IMR-90 (cell line): ENCODE results near the gene ANKRD33B. TPM values are rescaled to one million over a fixed set of nuclear protein-coding genes. Genes with fewer than 3 reads are reported as not detected.

ENCODE experiments used
- ATAC-seq: fragments of 200-7000 bp; cut with Tn5 transposase; 2 replicates; pipeline ENCODE4 v1.9.1; 2020; ENCODE audit warnings: low read depth, mild to moderate bottlenecking, moderate library complexity
- BruUV-seq: library from RNA; stranded (reverse); fragments of 400-500 nt; replicated peaks from 2 replicates; lab custom pipeline; 2021; lab: Mats Ljungman, UMichigan
- CTCF ChIA-PET: fragments of 300-600 bp; formaldehyde crosslinking; extraction: SDS; loops from one replicate; lab custom pipeline; 2021; ENCODE audit warnings: antibody characterized with exemption; lab: Yijun Ruan, JAX
- POLR2A ChIA-PET: fragments of 300-600 bp; sonication (Branson Sonifier 250); formaldehyde crosslinking; loops from one replicate; lab custom pipeline; 2022; ENCODE audit warnings: antibody characterized with exemption; ENCODE audit not compliant: unreplicated experiment; lab: Charles Lee
- DNase-seq: peaks from one replicate; pipeline ENCODE4 v3.0.0; 2013
- H2AFZ ChIP-seq: replicated peaks from 2 replicates; pipeline ENCODE3; 2013; ENCODE audit warnings: low read length, mild to moderate bottlenecking; ENCODE audit not compliant: poor library complexity
- H2AK5ac ChIP-seq: 2 replicates; pipeline ENCODE4 v1.6.1; 2013; ENCODE audit warnings: low read depth, low read length, inconsistent platforms
- H2AK9ac ChIP-seq: replicated peaks from 2 replicates; pipeline ENCODE3; 2013; ENCODE audit warnings: mild to moderate bottlenecking, low read depth, low read length, moderate library complexity; ENCODE audit not compliant: poor library complexity
- H2BK120ac ChIP-seq: 2 replicates; pipeline ENCODE4 v1.6.1; 2013; ENCODE audit warnings: low read depth, low read length, inconsistent platforms
- H2BK15ac ChIP-seq: 3 replicates; pipeline ENCODE4 v1.6.1; 2013; ENCODE audit warnings: low read depth, low read length, inconsistent platforms
- H2BK20ac ChIP-seq: 2 replicates; pipeline ENCODE4 v1.6.1; 2013; ENCODE audit warnings: low read depth, mild to moderate bottlenecking, inconsistent platforms, low read length, moderate library complexity
- H2BK5ac ChIP-seq: 2 replicates; pipeline ENCODE4 v1.6.1; 2013; ENCODE audit warnings: mild to moderate bottlenecking, low read depth, low read length, inconsistent platforms; ENCODE audit not compliant: poor library complexity, severe bottlenecking
- H3K14ac ChIP-seq: replicated peaks from 2 replicates; pipeline ENCODE4 v1.6.1; 2013; ENCODE audit warnings: low read depth, low read length, inconsistent platforms
- H3K18ac ChIP-seq: 2 replicates; pipeline ENCODE4 v1.6.1; 2013; ENCODE audit warnings: low read depth, low read length, control low read depth
- H3K23ac ChIP-seq: 2 replicates; pipeline ENCODE4 v1.6.1; 2013; ENCODE audit warnings: low read depth, low read length, inconsistent platforms
- H3K27ac ChIP-seq: 2 replicates; pipeline ENCODE4 v1.5.1; 2013; ENCODE audit warnings: mild to moderate bottlenecking, control low read depth, low read length; ENCODE audit not compliant: insufficient read depth
- H3K27me3 ChIP-seq: 2 replicates; pipeline ENCODE4 v1.6.1; 2013; ENCODE audit warnings: low read length; ENCODE audit not compliant: control insufficient read depth, insufficient read depth
- H3K36me3 ChIP-seq: 2 replicates; pipeline ENCODE4 v1.6.1; 2013; ENCODE audit warnings: low read length, mixed read lengths; ENCODE audit not compliant: control insufficient read depth, insufficient read depth
- H3K4ac ChIP-seq: 2 replicates; pipeline ENCODE4 v1.6.1; 2013; ENCODE audit warnings: low read depth, low read length, inconsistent platforms
- H3K4me1 ChIP-seq: 2 replicates; pipeline ENCODE4 v1.6.1; 2013; ENCODE audit warnings: low read length, mixed read lengths; ENCODE audit not compliant: control insufficient read depth, insufficient read depth
- H3K4me2 ChIP-seq: 2 replicates; pipeline ENCODE4 v1.6.1; 2013; ENCODE audit warnings: low read depth, mild to moderate bottlenecking, control low read depth, low read length, moderate library complexity
- H3K4me3 ChIP-seq: 2 replicates; pipeline ENCODE4 v1.5.1; 2013; ENCODE audit warnings: low read depth, mild to moderate bottlenecking, control low read depth, low read length, moderate library complexity; ENCODE audit not compliant: insufficient read depth
- H3K56ac ChIP-seq: 2 replicates; pipeline ENCODE4 v1.6.1; 2013; ENCODE audit warnings: low read length, inconsistent platforms; ENCODE audit not compliant: insufficient read depth; ENCODE audit errors: extremely low read depth
- H3K79me1 ChIP-seq, 2 experiments: 2 replicates each; pipeline ENCODE4 v1.6.1; 2013; ENCODE audit warnings: low read length in 2 of 2, inconsistent platforms in 1 of 2, low read depth in 1 of 2
- H3K9ac ChIP-seq: 2 replicates; pipeline ENCODE4 v1.6.1; 2013; ENCODE audit warnings: low read depth, low read length, control low read depth
- H3K9me1 ChIP-seq: 2 replicates; pipeline ENCODE4 v1.6.1; 2013; ENCODE audit warnings: low read length, inconsistent platforms; ENCODE audit not compliant: insufficient read depth
- H3K9me3 ChIP-seq: 2 replicates; pipeline ENCODE4 v1.6.1; 2013; ENCODE audit warnings: low read length; ENCODE audit not compliant: control insufficient read depth, insufficient read depth
- H4K20me1 ChIP-seq: 2 replicates; pipeline ENCODE4 v1.6.1; 2013; ENCODE audit warnings: low read length, inconsistent platforms; ENCODE audit not compliant: insufficient read depth
- H4K5ac ChIP-seq: 2 replicates; pipeline ENCODE4 v1.6.1; 2013; ENCODE audit warnings: mild to moderate bottlenecking, low read depth, low read length, control low read depth
- H4K8ac ChIP-seq, 2 experiments: 2 replicates each; pipeline ENCODE4 v1.6.1; 2013; ENCODE audit warnings: low read depth in 2 of 2, low read length in 2 of 2, control low read depth in 1 of 2, inconsistent platforms in 1 of 2
- H4K91ac ChIP-seq: 2 replicates; pipeline ENCODE4 v1.6.1; 2013; ENCODE audit warnings: low read depth, low read length, inconsistent platforms; ENCODE audit not compliant: insufficient read depth
- BHLHE40 ChIP-seq: fragments of 150-350 bp; IDR thresholded peaks from 2 replicates; pipeline ENCODE4 v1.6.1; 2016; ENCODE audit warnings: mild to moderate bottlenecking, low read depth, low read length
- CTCF ChIP-seq: conservative IDR thresholded peaks from 2 replicates; pipeline ENCODE4 v1.5.1; 2012; ENCODE audit warnings: mild to moderate bottlenecking, low read depth, low read length, improper control_type of control experiment
- ELK1 ChIP-seq: fragments of 150-350 bp; IDR thresholded peaks from 2 replicates; pipeline ENCODE4 v1.6.1; 2016; ENCODE audit warnings: low read depth, mild to moderate bottlenecking, low read length, moderate library complexity, borderline replicate concordance
- FOS ChIP-seq: fragments of 150-350 bp; IDR thresholded peaks from 2 replicates; pipeline ENCODE4 v1.6.1; 2016; ENCODE audit warnings: low read depth, low read length
- MAFK ChIP-seq: IDR thresholded peaks from 2 replicates; pipeline ENCODE4 v1.6.1; 2012; ENCODE audit warnings: low read depth, low read length, improper control_type of control experiment
- MAZ ChIP-seq: IDR thresholded peaks from 2 replicates; pipeline ENCODE4 v1.6.1; 2012; ENCODE audit warnings: low read depth, mild to moderate bottlenecking, low read length, improper control_type of control experiment, moderate library complexity, borderline replicate concordance
- MXI1 ChIP-seq: IDR thresholded peaks from 2 replicates; pipeline ENCODE4 v1.6.1; 2012; ENCODE audit warnings: low read depth, mild to moderate bottlenecking, low read length, moderate library complexity, borderline replicate concordance
- NFE2L2 ChIP-seq: fragments of 150-350 bp; IDR thresholded peaks from 2 replicates; pipeline ENCODE4 v1.6.1; 2016; ENCODE audit warnings: low read depth, mild to moderate bottlenecking, low read length
- POLR2A ChIP-seq: IDR thresholded peaks from 2 replicates; pipeline ENCODE4 v1.6.1; 2012; ENCODE audit warnings: mild to moderate bottlenecking, low read depth, low read length
- RAD21 ChIP-seq: IDR thresholded peaks from 2 replicates; pipeline ENCODE4 v1.6.1; 2012; ENCODE audit warnings: low read length, improper control_type of control experiment
- RCOR1 ChIP-seq: IDR thresholded peaks from 2 replicates; pipeline ENCODE4 v1.6.1; 2012; ENCODE audit warnings: mild to moderate bottlenecking, low read length, improper control_type of control experiment; ENCODE audit not compliant: insufficient replicate concordance
- RFX5 ChIP-seq: IDR thresholded peaks from 2 replicates; pipeline ENCODE4 v1.8.0; 2012; ENCODE audit warnings: low read depth, mild to moderate bottlenecking, low read length, moderate library complexity
- SMC3 ChIP-seq: fragments of 150-350 bp; IDR thresholded peaks from 2 replicates; pipeline ENCODE4 v1.6.1; 2016; ENCODE audit warnings: low read depth, mild to moderate bottlenecking, antibody characterized with exemption, low read length, moderate library complexity
- WGBS, 2 experiments: methylation state at CpG; one replicate each; pipeline versions ENCODE4 v1.1.5 to v1.1.7; 2013; ENCODE audit warnings: missing lambda C conversion rate in 2 of 2; ENCODE audit not compliant: insufficient read length in 1 of 2; ENCODE audit errors: extremely low coverage in 2 of 2; 5-methylcytosine and 5-hydroxymethylcytosine counted together
- dilution Hi-C: fragments of 300-500 bp; cut with HindIII; formaldehyde crosslinking; loops from one replicate; pipeline ENCODE4 v1.14.3; 2018; ENCODE audit warnings: low sequenced_read_pairs; ENCODE audit not compliant: unreplicated experiment
- in situ Hi-C: fragments of 300-500 bp; cut with MboI; formaldehyde crosslinking; loops from 3 replicates; pipeline ENCODE4 v1.14.3; 2019; ENCODE audit warnings: low sequenced_read_pairs, inconsistent platforms, mixed read lengths
- intact Hi-C: fragments of 100-400 bp; cut with micrococcal nuclease; formaldehyde crosslinking; loops from 2 replicates; pipeline ENCODE4 v1.10.0; 2022
- polyA plus RNA-seq, 3 experiments: library from polyadenylated mRNA; depleted of rRNA; stranded (reverse); fragments of >200 nt; gene quantifications; 2 replicates each; pipeline ENCODE4 v1.2.3, GENCODE V29; 2012; ENCODE audit warnings: low replicate concordance in 1 of 3
- total RNA-seq: library from RNA; depleted of rRNA; stranded (reverse); fragments of >200 nt; gene quantifications from 2 replicates; pipeline ENCODE4 v1.2.3, GENCODE V29; 2012

ANKRD33B gene
- total and polyA plus RNA-seq, 2 of the 4 experiments (the other 2 are of a cell fraction) = 2.5 to 3.3 TPM

- H3K27me3 ChIP-seq = no peaks in the 10 kb centered on the region
- peaks cover 5% of the 10 kb centered on the region; the same call in 1 of the 2 replicates for H3K36me3 ChIP-seq
- ChIA-PET POLR2A (no interaction called here), CTCF (no interaction called here)
- 100% methylated on average over 3 of the region's 7 CpGs; no CpG with 5 or more reads in 1 of the 2 experiments for WGBS, 2 experiments
- H2BK5ac ChIP-seq = no peak overlapping the region
- H3K23ac ChIP-seq = no peak overlapping the region
- no peak overlapping the region for H4K5ac ChIP-seq
- no peak for TF ChIP-seq MXI1
- no peak for TF ChIP-seq POLR2A
- TF ChIP-seq RCOR1 = no peak
- no peak for TF ChIP-seq RAD21
- TF ChIP-seq NFE2L2 = no peak
- TF ChIP-seq RFX5 = no peak
- TF ChIP-seq ELK1 = no peak
- no peak for TF ChIP-seq FOS
- TF ChIP-seq MAZ = no peak
- TF ChIP-seq BHLHE40 = no peak
- TF ChIP-seq CTCF = no peak
- TF ChIP-seq MAFK = no peak
- TF ChIP-seq SMC3 = no peak
- H3K56ac ChIP-seq = no peak overlapping the region
- H4K91ac ChIP-seq = no peak overlapping the region
- no peak overlapping the region for H2AK5ac ChIP-seq
- DNase-seq (no peak), ATAC-seq (no peak)
- H3K18ac ChIP-seq = no peak overlapping the region
- H3K9me1 ChIP-seq = peaks cover 23% of the 10 kb centered on the region
- no peaks in the 10 kb centered on the region for H3K9me3 ChIP-seq
- no peak overlapping the region for H2BK20ac ChIP-seq
- H3K14ac ChIP-seq = no peak overlapping the region
- no peak overlapping the region for H4K8ac ChIP-seq
- intact Hi-C loops = no loop called here
- no peak overlapping the region for H2AK9ac ChIP-seq
- H3K4me3 ChIP-seq = no peak overlapping the region
- no peak overlapping the region for H3K27ac ChIP-seq
- in situ Hi-C loops = no loop called here
- H2AFZ ChIP-seq = no peak overlapping the region
- dilution Hi-C loops = no loop called here
- no peak overlapping the region for H3K4me2 ChIP-seq
- no peak overlapping the region for H2BK15ac ChIP-seq
- no peak overlapping the region for H3K4ac ChIP-seq
- BruUV-seq = no TSS peak
- H2BK120ac ChIP-seq = no peak overlapping the region
- peaks cover 19 to 63% of the 10 kb centered on the region in 2 experiments for H3K79me1 ChIP-seq
- no peak overlapping the region for H3K9ac ChIP-seq
- H4K20me1 ChIP-seq = peaks cover 52% of the 10 kb centered on the region; the same call in 1 of the 2 replicates
- H3K4me1 ChIP-seq = peaks cover 9% of the 10 kb centered on the region; the same call in 1 of the 2 replicates
Measured at GRCh38 chr5:10576790-10577189, 12.9 kb downstream of the ANKRD33B start.
